Epidermal melanocyte (primary cell): ENCODE results near the gene JPH3.

Source experiments
- DNase-seq: peaks from one replicate; pipeline ENCODE4 v3.0.0; 2011; ENCODE audit warnings: low spot score; ENCODE audit not compliant: insufficient read length

JPH3 gene

DNA sequence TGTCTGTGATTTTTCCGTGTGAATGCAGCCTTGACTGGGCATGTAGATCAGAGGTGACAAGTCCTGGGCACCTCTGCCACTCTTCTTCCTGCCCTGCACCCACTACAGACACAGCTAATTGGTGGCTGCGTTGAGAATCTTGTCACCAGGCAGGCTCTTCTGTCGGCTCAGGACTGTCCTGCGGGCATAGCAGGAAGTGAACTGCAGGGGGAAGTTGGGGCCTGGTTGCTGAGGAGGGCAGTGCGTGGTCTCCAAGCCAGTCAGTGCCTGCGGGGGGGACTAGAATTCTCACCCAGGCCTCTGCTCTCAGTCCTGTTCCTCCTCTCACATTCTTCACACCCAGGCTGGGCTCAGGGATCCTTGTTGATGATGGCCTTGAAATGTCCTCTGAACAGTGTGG, 50.5 kb downstream of the JPH3 start:
- no peak for DNase-seq

DNA sequence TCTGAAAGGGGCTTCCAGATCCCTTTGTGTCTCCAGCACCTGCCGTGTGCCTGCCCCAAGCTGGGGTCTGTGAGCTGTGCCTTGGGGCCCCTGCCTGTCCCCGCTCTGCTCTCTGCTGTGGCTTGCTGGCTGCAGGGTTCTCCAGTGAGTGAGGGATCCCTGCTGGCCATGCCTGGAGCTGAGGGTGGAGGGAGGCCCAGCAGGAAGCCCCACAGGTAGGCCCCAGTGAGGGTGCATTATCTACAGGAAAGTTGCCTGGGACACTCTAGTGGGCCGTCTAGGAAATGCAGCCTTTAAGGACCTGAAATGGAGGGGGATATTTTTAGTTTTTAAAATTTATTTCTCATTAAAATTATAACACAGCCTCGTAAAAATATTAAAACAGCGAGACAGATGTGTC, 50.9 kb downstream of the JPH3 start:
- DNase-seq = no peak

DNA sequence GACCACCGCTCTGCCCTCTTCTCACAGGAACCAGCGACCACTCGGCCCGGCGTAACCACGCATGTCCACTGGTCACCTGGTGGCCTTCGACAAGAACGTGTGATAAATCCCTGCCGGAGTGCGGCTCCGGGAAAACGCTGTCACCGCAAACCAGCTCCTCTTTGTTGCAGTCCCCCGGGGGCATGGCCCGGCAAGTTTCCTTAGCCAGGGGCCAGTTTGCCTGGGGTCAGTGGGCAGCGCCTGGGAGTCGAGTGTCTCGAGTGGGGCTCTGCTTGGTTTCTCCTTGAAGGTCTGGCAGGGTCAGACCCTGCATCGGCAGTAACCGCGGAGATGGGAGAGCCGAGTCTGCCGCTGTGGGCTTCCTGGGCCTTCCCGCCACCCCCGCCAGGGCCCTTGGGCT, 52.5 kb downstream of the JPH3 start:
- no peak for DNase-seq

DNA sequence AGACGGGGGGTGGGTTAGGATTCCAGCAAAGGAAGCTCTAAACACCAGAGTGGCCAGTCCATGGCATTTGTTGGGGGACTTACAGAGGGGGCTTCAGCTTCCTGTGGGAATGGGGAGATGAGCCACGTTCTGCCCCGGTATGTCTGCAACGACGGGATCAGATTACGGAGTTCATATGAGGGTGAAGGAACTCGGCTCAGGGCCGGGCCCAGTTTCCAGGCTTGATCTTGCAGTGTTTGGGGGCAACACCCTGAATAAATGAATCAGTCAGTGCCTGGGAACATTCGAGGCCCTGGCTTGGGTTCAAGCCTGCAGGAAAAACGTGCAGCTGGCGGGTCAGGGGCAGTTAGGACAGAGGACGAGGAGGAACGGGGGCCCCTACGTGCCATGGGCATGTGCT, 54.0 kb downstream of the JPH3 start:
- no peak for DNase-seq

GRCh38 chr16:87657621-87658192, 55.4 kb downstream of the JPH3 start:
- no peak for DNase-seq

GRCh38 chr16:87658564-87659225, 56.4 kb downstream of the JPH3 start:
- DNase-seq = no peak

- DNase-seq = peak; percentile 74
These were observed 59.3 kb downstream of the JPH3 start for GRCh38 chr16:87661561-87661960.

DNA sequence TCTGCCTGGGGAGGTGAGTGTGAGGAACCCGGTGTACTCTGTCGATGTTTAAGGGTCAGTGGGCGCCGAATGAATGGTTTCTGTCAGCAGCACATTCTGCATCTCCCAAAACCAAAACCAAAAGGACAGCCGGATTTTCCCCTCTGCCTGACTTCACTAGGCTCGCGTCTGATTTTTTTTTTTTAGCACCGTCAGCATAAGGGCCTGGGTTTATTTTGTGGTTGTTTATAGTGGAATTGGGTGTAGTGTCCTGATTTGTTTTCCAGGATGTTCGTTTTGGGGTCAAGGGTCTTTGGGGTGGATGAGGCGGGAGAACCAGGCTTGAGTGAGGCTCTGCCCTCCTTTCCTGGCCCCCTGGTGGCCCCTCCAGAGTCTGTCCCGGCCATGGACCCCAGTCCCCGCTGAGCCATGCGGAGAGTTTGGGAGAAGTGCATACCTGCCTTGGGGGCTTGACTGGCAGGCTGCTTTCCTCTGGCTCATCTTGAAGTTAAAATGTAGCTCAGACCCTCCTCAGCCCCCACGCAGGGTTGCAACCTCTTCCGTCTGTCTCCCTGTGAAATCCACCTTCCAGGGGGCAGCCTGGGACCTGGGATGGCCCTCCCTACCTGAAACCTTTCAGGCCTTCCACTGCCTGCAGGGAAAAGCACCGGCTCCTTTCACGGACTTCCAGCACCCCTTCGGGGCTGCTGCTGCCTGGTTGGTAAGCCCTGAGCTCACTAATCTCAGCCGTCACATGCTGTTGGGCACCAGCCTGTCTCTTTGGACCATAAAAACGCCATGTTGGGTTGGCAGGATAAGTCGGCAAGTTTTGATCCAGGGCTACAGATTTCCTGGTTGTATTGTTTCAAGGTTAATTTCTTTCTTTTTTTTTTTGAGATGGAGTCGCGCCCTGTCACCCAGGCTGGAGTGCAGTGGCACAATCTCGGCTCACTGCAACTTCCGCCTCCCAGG, 60.2 kb downstream of the JPH3 start:
- DNase-seq = no peak

DNA sequence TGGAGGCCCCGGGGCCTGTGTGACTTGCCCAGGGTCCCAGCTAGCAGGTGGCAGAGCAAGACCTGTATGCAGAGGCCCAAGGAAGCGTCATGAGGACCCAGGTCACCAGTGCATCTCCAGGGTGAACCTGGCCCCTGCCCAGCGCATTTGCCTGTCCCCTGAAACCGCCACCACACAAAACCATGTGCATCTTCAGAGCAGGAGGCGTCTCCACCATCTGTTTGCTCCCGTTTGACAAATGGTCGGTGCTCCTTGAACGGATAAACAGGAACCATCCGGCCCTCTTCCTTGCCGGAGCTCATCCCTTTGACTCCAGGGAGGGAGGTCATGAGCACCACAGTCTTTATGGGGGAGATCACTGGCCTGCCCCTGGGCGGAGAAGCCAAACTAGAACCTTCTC, 62.5 kb downstream of the JPH3 start:
- DNase-seq = no peak

DNA sequence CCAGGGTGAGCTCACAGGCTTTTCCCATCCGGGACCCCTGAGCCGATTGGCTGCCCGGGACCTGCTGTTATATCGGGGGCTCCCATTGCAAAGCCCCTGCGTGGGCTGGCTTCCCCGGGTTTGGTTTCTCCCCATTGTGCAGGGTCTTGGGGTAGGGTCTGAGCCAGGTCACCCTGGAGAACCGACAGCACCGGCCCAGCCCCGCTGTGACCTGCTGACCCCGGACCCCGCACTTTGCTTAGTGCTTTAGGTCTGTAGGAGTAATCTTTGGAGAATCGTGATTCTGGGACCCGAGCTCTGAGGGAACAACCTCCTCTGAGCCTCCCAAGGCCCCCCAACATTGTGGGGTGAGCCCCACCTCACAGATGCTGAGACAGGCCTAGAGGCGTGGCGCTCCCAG, 62.9 kb downstream of the JPH3 start:
- no peak for DNase-seq

GRCh38 chr16:87666919-87667318, 64.6 kb downstream of the JPH3 start:
- no peak for DNase-seq

DNA sequence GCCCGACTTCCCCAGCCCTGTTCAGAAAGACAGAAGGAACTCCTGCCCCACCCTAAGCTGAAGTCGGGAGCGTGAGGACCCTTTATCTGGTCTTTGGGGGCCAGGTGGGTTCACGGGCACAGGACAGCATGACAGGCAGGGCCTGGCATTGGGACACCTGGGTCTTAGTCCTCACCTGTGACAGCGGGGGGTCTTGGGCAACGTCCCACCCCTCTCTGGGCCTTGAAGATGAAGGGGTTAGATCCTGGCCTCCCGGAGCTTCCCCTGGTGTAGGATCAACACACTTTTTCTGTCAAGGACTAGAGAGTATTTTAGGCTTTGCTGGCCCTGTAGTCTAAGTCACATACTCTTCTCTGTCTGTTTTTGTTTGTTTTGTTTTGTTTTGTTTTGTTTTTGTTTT, 65.1 kb downstream of the JPH3 start:
- DNase-seq = no peak

GRCh38 chr16:87667946-87668345, 65.6 kb downstream of the JPH3 start:
- DNase-seq = no peak

- no peak for DNase-seq
These were observed 67.4 kb downstream of the JPH3 start for GRCh38 chr16:87669672-87670071.

DNA sequence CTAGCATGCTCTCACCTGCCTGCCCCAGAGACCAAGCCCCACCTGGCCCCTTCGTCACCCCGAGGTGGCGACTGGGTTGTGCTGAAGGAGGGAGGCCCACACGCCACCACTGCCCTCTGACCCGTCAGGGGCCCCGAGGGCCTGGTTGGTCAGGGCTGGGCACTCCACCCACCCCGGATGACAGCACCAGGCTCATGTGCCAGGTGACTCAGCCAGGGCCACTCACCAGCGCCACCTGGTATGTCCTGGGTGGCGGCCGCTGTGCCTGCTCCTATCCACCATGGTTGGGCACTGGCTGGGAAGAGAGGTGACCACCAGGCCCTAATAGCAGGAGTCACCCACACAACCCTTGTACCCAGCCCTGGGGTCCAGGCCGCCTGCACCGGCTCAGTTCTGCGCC, 68.9 kb downstream of the JPH3 start:
- DNase-seq = no peak

- DNase-seq = no peak
These were observed 69.5 kb downstream of the JPH3 start for GRCh38 chr16:87671715-87672270.

DNA sequence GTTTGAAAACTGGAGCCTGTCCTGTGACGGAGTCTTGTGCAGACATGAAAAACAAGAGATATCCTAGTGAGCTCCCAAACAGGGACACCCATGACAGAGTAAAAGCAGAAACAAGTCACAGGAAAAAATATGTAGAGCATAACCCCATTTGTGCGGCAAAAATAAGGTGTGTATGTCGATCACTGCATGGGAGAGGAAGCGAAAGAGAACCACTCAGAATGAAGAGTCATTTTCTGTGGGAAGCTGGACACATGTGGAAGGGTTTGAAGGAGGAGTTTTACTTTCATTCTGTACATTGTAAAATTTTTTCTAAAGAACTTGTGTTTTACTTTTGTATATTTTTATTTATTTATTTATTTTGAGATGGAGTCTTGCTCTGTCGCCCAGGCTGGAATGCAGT, 72.1 kb downstream of the JPH3 start:
- no peak for DNase-seq

DNA sequence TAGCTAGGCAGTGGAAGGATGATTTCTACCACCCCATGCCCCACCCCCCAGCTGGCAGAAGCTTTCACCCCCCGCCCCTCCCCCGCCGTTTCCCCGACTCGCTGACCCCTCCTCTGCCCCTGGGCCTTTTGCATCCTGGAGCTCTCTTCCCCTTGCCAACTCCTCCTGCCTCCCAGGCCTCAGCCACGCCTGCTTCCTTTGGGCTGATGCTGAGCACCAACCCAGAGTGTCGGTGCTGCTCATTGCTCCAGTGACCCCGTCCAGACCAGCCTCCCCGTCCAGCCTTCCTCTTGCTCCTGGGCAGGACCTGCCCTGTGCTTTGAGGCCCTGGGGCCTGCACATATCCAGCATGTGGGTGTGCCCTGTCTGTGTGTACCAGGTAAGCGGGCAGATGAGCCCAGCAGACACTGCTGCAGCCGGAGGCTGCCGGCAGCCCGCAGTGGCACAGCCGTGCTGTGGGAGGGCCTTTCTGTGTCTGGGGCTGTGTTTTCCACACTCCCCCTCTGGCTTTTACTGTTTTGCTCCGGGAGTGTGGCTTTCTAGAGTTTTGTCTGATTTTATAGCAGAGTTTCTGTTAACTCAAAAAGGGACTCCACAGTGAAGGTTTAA, 72.9 kb downstream of the JPH3 start:
- no peak for DNase-seq

DNA sequence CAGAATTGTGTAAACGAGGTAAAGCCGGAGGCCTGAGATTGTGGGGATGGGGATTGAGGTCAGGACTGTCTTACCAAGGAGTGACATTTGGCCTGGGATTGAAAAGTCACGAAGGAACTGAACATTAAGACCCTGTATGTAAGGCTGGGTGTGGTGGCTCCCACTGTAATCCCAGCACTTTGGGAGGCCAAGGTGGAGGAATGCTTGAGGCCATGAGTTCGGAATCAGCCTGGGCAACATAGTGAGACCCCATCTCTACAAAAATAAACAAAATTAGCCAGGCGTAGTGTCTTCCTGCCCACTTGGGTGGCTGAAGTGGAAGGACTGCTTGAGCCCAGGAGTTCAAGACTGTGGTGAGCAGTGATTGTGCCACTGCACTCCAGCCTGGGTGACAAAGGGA, 75.5 kb downstream of the JPH3 start:
- DNase-seq = no peak

GRCh38 chr16:87678618-87679017, 76.3 kb downstream of the JPH3 start:
- no peak for DNase-seq

GRCh38 chr16:87679593-87680271, 77.4 kb downstream of the JPH3 start:
- DNase-seq = no peak
